Esophagus squamous epithelium (tissue), 5 donors: ENCODE measurements around the gene MYO1C. TPM values are rescaled to one million over a fixed set of nuclear protein-coding genes. Genes with fewer than 3 reads are reported as not detected.
"Not testable (repeated sequence)": the region's sequence is repeated elsewhere in the genome, so short reads cannot be mapped to it uniquely, and the experiment has no call there.

Experiments used
- DNase-seq: peaks from one replicate; lab custom pipeline; 2025; lab: John Stamatoyannopoulos, UW
- H3K27ac ChIP-seq, 4 donors: fragments of 200-600 bp; sonication (generic); one replicate each; pipeline ENCODE4 v1.5.1; 2016 to 2019; ENCODE audit warnings: mild to moderate bottlenecking in 1 of 4
- H3K27me3 ChIP-seq, 4 donors: fragments of 200-600 bp; sonication (generic); 1 replicate in 3 of 4; 2 replicates in 1 of 4; pipeline versions ENCODE4 v1.5.1 to v1.6.0; 2017 to 2021; ENCODE audit warnings: antibody characterized with exemption in 1 of 4
- H3K36me3 ChIP-seq, 3 donors: fragments of 200-600 bp; sonication (generic); one replicate each; pipeline ENCODE4 v1.5.1; 2016 to 2019
- H3K4me1 ChIP-seq, 3 donors: fragments of 200-600 bp; sonication (generic); one replicate each; pipeline ENCODE4 v1.5.1; 2017 to 2019
- H3K4me3 ChIP-seq, 4 donors: fragments of 200-600 bp; sonication (generic); 1 replicate in 3 of 4; 2 replicates in 1 of 4; pipeline ENCODE4 v1.5.1; 2016 to 2019; ENCODE audit warnings: mild to moderate bottlenecking in 2 of 4, moderate library complexity in 1 of 4
- H3K9me3 ChIP-seq, 3 donors: fragments of 200-600 bp; sonication (generic); one replicate each; pipeline ENCODE4 v1.5.1; 2016 to 2019
- POLR2A ChIP-seq, 4 donors: fragments of 450-650 bp; IDR thresholded peaks; one replicate each; pipeline ENCODE4 v1.6.1; 2017; ENCODE audit warnings: antibody characterized with exemption in 4 of 4, mild to moderate bottlenecking in 4 of 4, moderate library complexity in 3 of 4
- WGBS, 2 donors: methylation state at CpG; one replicate each; pipeline ENCODE4 v1.1.5; 2018; 5-methylcytosine and 5-hydroxymethylcytosine counted together
- intact Hi-C: fragments of 100-400 bp; cut with DNase I; formaldehyde crosslinking; loops from one replicate; pipeline ENCODE4 v1.15.0; 2022
- total RNA-seq, 4 donors: library from RNA; depleted of rRNA; stranded (reverse); fragments of >200 nt; gene quantifications; one replicate each; pipeline ENCODE4 v1.1.0, GENCODE V29; 2016
- TF ChIP-seq, protein P1 (sequence below), 6 experiments: fragments of 450-650 bp in 4 of 6; fragments of 200-600 bp in 2 of 6; sonication (generic) in 2 of 6; IDR thresholded peaks; one replicate each; pipeline ENCODE4 v1.5.1; 2016 to 2019; ENCODE audit warnings: antibody characterized with exemption in 6 of 6, mild to moderate bottlenecking in 4 of 6, moderate library complexity in 4 of 6
- donor health status: DM: yes; HTN: yes; CAD: no.

MYO1C gene
- total RNA-seq, 4 donors from 2014 or later = 62.0 to 80.5 (median 64.2) TPM

- Histone ChIP-seq H3K4me1 (no peaks in the 10 kb centered on the region), H3K36me3 (peaks cover 14 to 100% (median 51%) of the 10 kb centered on the region in 3 donors), H3K9me3 (no peaks in the 10 kb centered on the region), H3K27me3 (no peaks in the 10 kb centered on the region), H3K27ac (no peak overlapping the region), H3K4me3 (no peak overlapping the region)
- WGBS, 2 donors = 79 to 84% methylated on average over 4 of the region's 4 CpGs
- intact Hi-C loops = no loop called here
- DNase-seq = no peak
- TF ChIP-seq, protein P1, sequence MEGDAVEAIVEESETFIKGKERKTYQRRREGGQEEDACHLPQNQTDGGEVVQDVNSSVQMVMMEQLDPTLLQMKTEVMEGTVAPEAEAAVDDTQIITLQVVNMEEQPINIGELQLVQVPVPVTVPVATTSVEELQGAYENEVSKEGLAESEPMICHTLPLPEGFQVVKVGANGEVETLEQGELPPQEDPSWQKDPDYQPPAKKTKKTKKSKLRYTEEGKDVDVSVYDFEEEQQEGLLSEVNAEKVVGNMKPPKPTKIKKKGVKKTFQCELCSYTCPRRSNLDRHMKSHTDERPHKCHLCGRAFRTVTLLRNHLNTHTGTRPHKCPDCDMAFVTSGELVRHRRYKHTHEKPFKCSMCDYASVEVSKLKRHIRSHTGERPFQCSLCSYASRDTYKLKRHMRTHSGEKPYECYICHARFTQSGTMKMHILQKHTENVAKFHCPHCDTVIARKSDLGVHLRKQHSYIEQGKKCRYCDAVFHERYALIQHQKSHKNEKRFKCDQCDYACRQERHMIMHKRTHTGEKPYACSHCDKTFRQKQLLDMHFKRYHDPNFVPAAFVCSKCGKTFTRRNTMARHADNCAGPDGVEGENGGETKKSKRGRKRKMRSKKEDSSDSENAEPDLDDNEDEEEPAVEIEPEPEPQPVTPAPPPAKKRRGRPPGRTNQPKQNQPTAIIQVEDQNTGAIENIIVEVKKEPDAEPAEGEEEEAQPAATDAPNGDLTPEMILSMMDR (IDR thresholded peaks at IDR 0.05) = no peak
- TF ChIP-seq POLR2A (IDR thresholded peaks at IDR 0.05) = no peak
These were observed 43.3 kb upstream of the MYO1C start for GRCh38 chr17:1535737-1536136.

- Histone ChIP-seq H3K4me1 (no peaks in the 10 kb centered on the region), H3K36me3 (peaks cover 11 to 100% (median 36%) of the 10 kb centered on the region in 3 donors), H3K27me3 (no peaks in the 10 kb centered on the region), H3K4me3 (no peak overlapping the region), H3K9me3 (no peaks in the 10 kb centered on the region), H3K27ac (peak overlapping the region in 3 of 4 donors; percentile 9 to 44 (median 22))
- WGBS, 2 donors = 78 to 83% methylated on average over 20 to 21 of the region's 24 CpGs
- no peak for DNase-seq
- no peak for TF ChIP-seq POLR2A (IDR thresholded peaks at IDR 0.05)
- TF ChIP-seq, protein P1 (IDR thresholded peaks at IDR 0.05) = no peak
- intact Hi-C loops = no loop called here
These were observed 41.3 kb upstream of the MYO1C start for GRCh38 chr17:1533661-1534325.

DNA sequence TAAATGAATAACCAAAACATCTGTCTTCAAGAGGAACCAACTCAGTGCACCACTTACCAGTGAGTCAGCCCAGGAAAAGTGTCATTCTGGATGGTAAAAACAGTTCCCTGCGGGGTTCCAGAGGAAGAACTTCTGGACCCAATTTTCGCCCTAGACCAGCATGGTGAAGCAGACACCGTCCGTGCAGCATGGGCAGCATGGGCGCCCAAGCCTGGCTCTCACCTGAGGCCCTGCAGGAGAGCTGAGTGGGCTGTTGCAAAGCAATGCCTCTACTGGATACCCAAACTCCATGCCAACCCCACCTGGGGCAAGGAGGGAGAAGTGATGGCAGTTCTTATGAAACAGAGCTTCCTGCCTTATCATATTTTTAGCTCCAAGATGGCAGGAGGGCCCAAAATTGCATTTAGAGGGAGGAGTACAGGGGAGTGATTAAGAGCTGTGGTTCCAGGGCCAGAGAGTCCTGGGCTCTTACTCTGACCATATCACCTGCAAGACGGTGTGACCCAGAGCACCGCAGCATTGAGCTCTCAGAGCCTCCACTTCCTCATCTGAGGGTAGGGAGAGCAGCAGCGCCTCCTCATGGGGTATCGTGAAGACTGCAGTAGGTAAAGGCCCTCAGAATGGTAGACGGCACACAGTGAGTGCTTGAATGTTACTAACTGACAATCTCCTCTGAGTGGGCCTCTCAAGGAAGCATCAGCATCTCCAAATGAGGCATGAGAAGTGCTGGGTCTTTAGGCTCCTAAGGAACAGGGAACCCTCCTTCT lies 40.5 kb upstream of the MYO1C start:
- TF ChIP-seq POLR2A (IDR thresholded peaks at IDR 0.05) = no peak
- TF ChIP-seq, protein P1 (IDR thresholded peaks at IDR 0.05) = peak in 2 of 6 experiments; percentile 18 to 29
- Histone ChIP-seq H3K9me3 (no peaks in the 10 kb centered on the region), H3K4me1 (no peaks in the 10 kb centered on the region), H3K36me3 (peaks cover 11 to 100% (median 28%) of the 10 kb centered on the region in 3 donors), H3K27me3 (no peaks in the 10 kb centered on the region), H3K4me3 (no peak overlapping the region), H3K27ac (peak overlapping the region in 1 of 4 donors; percentile 44)
- intact Hi-C loops = no loop called here
- WGBS, 2 donors = 73 to 86% methylated on average over 1 to 3 of the region's 10 CpGs
- DNase-seq = no peak

DNA sequence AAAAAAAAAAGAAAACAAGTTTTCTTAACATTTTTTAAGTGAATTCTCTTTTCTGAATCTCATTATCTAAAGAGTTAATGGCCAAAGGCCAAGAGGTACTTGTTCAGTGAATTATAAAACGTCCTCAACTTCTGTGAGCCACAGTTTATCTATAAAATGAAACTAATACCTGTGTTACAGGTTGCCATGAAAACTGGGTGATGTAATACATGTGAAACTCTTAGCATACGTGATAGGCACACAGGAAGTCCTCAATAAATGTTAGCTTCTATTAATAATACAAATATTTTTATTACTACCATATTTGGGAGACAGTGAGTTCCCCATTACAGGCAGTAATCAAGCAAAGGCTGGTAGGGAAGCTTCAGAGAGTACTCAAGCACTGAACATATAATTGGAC lies 37.4 kb upstream of the MYO1C start:
- H3K36me3 ChIP-seq = peaks cover 6 to 100% (median 12%) of the 10 kb centered on the region in 3 donors
- no peaks in the 10 kb centered on the region for H3K9me3 ChIP-seq
- H3K4me1 ChIP-seq = no peaks in the 10 kb centered on the region
- intact Hi-C loops = no loop called here
- DNase-seq = no peak
- no peak for TF ChIP-seq POLR2A (IDR thresholded peaks at IDR 0.05)
- TF ChIP-seq, protein P1 (IDR thresholded peaks at IDR 0.05) = no peak
- no peak overlapping the region for H3K4me3 ChIP-seq
- H3K27me3 ChIP-seq = no peaks in the 10 kb centered on the region
- 40 to 41% methylated on average over 2 of the region's 2 CpGs for WGBS, 2 donors
- no peak overlapping the region for H3K27ac ChIP-seq

GRCh38 chr17:1526876-1527275 lies 34.4 kb upstream of the MYO1C start:
- H3K9me3 ChIP-seq, H3K4me3 ChIP-seq, intact Hi-C loops, DNase-seq, H3K27me3 ChIP-seq, H3K4me1 ChIP-seq, H3K27ac ChIP-seq: not testable (repeated sequence)
- peaks cover 0 to 100% (median 0%) of the 10 kb centered on the region in 3 donors for H3K36me3 ChIP-seq
- WGBS, 2 donors = 82 to 83% methylated on average over 4 of the region's 4 CpGs
